GM19324 (cell line): ENCODE data around the gene KCNN3.

Source experiments
- ATAC-seq: cut with Tn5 transposase; IDR thresholded peaks from one replicate; pipeline ENCODE4 v1.9.1; 2021; ENCODE audit warnings: mild to moderate bottlenecking, moderate library complexity; ENCODE audit not compliant: unreplicated experiment, low FRiP score

Gene KCNN3

DNA sequence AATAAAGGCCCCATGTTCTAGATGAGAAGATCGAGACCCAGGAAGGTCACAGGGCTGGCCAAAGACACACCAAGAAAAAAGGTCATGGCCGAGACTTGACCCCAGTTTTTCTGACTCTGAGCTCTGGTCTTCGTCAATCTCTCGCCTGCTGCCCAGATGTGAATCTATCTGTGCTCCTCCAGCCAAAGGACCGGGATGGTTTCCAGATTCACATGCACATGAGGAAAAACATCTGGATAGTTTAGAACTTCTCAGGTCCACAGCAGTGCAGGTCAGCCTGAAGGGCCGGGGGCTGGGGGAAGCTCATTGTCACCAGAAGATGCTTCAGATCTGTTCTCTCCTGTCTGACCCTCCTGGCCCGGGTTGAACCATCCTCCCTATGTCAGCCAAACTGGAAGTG is 49.0 kb downstream of the KCNN3 start:
- no peak for ATAC-seq

DNA sequence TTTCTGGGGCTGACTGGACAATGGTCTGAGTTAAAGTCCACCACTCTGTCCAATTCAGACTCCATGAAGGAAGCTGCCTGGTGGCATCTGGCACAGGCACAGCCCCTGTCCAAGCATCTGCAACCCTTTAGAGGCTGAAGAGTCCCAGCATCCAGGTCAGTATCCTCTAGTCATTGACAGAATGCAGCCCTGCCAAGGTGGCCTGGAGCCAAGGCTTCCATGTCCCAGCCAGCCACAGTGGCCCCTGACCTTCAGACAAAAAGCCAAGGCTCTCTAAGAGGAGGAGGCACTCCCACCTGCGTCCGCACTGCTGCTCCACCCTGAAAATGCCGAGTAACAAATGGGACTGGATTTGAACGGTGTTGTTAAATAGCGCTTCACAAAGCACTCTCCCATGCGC is 49.4 kb downstream of the KCNN3 start:
- no peak for ATAC-seq

DNA sequence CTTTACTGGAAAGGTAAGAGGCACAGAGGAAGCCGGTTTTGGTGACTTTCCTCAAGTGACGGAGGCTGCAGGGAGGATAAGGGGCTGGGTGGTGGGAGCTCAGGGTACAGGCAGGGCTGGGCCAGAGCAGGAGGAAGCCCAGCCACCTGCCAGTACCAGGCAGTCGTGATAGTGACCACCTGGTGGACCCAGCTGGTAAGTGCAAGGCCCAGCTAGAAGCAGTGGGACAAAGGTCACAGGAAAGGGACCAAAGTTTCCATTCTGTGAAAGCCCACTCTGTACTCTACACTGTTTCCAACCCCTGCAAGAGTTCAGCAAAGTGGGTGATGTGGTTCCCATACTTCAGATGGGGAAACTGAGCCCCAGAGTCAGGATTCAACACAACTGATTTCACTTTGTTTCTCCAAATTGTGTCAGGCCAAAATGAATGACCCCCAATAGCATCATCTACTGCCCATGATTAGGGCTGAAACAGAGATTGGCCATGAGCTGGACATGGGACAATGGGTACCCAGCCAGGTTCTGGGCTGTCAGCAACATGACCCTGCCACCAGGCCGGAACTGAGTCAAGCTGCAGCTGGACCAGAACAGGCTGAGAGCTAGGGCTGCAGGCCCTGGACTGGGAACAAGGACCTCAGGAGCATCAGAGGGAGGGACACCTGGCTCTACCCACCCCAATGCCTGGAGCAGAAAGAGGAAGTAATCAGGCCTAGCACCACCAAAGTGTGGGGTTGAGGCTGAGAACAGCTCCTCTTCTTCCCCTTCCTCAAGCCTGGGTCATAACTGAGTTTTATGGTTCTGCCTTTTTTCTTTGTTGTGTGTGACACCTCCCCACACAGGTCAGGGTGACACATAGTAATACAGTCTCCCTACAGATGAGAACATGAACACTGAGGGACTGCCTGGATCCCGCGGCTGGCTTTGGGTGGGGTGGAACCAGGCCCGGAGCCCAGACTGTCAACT is 50.2 kb downstream of the KCNN3 start:
- no peak for ATAC-seq

DNA sequence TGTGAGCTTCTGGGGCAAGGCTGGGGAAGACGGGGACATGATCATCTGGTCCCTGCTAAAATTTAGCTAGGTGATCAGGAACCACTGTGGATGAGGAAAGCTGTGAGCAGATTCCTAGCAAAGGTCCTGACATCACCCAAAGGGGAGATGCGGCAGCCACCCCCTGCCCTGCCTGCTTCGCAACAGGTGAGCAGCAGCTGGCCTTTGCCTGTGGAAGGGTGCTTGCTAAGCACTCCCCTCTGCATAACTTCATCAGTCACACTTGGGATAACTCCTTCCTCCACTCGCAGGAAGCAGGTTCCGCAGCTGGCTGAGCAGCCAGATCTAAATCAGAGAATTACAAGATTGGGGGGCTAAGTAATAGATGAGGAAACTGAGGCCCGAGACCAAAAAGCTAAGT is 51.2 kb downstream of the KCNN3 start:
- ATAC-seq = no peak

DNA sequence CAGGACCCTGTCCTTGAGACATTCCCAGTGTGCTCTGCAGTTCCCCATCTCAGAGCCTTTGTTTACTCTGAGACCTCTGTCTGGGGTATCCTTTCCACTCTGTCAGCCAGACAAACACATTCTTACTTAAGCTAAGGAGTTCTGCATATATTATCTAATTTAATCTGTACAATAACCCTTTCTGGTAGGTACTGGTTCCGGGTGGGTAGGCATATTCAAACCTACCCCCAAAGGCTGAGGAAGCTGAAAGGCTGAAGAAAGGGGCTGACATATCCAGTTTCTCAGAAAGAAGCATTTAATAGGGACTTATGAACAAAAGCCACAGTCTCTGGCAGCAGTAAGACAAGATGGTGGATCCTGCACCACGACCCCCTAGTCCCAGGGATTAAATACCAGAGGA is 53.1 kb downstream of the KCNN3 start:
- ATAC-seq = no peak

DNA sequence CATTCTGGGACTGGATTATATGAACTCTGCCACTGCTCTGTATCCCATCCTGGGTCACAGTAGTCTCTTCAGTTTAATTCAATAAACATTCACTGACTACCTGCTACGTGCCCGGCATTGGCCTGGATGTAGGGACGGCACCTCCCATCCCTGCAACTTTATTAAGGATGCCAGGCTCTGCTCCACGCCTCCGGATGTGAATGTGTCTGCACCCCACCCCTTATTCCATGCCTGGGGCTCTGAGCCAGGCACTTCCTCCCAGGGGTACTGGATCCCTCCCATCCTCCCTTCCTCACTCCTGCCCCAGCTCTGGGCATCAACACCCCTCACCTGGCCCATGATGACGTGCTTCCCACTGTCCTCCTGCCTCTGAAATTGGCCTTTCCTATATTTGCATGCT is 53.7 kb downstream of the KCNN3 start:
- no peak for ATAC-seq

DNA sequence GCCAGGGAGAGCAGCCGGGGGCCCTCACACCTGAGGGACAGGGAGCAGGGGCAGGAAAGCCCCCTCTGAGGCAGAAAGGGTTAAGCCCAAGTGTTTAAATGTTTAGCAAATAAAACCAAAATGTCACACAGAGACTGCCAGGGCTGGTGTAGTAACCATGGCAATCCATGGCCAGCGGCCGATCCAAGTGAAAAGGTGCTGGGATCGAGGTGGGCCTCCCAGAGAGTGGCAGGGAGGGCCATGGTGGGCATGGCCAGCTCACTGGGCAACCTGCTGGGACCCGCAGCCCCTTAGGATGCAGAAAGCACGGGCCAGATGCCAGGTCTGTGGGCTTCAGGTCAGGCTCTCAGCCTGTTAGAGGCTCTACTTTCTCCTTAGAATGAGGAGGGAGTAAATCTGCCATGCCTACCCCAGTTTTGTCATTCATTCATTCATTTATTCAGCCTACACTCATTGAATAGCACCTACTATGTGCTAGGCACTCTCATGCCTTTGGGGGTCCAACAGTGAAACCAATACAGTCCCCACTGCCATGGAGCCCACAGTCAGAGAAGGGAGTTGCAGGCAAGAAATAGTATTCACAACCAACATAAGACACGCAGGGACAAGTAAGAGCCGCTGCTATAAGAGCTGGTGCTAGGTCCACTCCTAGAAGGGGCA is 56.1 kb downstream of the KCNN3 start:
- ATAC-seq = no peak

DNA sequence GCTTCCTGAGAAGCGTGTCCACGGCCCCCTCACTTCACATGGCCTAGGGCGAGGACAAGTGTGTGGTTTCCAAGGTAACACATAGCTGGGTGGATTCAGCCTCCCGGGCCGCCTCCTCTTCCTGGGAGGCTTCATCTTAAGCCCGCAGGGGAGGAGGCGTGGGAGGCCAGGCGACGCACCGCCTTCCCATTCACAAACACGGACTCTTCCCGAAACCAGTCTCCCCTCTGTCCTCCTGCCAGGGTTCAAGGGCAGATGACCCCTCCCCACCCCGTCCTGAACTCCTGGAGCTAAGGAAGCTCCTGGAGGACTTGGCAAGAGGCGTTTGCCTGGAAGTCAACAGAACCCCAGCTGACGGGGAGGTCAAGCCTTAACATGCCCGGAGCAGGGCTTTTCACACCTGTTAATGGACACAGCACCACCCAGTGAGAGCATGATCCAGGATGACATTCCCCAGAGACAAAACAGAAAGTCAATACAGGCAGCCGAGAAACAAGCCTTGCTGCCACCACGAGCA is 56.7 kb downstream of the KCNN3 start:
- ATAC-seq = no peak

DNA sequence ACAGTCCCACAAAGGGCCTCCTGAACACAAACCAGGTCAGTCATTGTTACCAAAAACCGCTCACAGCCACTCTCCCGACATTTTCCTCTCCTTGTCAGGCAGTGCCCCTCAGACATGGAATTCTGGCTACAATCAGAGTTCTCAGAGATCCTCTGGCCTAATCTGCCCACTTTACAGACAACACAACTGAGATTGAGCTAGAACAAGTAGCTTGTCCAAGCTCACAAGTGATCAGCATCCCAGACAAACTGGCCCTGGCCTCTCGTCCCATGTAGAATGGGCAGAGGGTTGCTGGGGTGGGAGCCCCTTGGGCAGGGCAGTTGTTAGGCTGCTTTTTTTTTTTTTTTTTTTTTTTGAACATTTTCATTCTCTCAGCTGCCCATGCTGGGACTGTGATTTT is 57.2 kb downstream of the KCNN3 start:
- no peak for ATAC-seq

DNA sequence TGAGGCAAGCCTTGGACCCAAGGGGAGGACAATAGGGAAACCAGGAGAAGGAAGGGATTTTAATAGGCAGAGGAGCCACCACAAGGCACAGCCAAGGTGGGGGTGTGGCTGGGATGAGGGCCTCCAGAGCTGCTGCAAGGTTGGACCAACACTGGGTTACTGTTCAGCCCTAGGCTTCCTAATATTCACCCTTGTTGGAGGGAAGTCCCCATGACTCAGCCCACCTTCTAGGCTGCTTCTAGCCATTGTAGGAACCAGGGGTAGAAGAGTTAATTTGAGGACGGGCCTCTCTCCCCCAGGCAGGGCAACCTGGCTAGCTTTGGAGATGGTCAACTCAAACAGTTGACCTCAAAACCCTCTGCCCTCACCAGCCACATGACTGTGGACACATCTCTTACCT is 59.5 kb downstream of the KCNN3 start:
- ATAC-seq = no peak

DNA sequence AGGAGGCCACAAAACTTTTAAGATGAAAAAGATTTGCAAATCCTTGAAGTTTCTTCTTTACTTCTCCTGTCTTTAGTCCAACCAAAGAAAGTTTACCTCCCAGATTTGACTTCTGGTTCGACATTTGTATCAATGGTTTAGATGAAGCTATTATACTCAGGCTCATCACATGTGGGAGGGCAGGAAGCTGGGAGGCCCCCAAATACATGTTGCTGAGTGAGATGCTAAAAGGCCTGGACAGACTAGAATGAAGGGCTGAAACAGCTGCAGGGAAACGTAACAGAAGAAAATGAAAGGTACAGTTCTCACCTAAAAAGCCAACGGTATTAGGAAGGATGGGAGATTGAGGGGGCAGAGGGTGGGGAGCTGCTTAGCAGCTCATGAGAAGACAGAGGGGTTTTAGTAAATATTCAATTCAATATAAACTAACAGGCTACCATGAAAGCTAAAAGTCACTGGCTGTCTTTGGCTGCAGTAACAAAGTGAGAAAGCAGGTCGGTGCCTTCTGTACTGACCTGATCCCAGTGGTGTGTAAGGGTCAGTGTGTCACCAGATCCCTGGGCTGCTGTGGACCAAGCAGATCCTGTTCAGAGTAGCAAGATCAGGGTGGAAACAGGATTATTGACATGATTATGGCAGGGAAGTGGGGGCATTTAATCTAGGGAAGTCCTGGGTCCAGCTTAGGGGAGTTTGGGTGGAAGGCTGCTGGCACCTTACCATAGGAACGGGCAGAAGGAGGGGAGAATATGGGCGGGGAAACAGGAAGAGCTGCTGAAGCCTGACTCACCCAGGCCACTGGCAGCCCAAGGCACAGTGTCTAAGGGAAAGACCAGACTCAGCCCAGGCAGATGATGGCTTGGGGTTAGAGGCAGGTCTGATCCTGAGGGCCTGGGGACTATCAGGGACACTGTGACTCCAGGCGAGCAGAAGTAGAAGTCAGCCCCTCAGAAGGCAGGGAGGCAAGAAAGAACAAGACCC is 60.4 kb downstream of the KCNN3 start:
- no peak for ATAC-seq

DNA sequence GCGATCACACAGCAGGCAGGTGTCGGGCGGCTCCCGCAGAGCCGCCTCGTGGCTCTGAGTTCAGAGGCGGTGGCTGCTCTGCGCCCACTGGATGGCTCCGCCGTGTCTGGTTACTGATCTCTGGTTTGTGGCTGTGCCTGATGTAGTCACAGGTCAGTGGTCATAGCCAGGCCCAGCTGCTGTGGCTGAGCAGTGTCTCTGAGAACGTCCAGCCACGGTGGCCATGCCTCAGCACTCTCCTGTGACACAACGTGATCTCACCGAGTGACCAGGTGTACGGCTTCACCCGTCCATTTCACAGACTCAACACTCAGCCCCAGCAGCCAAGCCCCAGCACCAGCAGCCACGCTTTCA is 61.2 kb downstream of the KCNN3 start:
- ATAC-seq = no peak

DNA sequence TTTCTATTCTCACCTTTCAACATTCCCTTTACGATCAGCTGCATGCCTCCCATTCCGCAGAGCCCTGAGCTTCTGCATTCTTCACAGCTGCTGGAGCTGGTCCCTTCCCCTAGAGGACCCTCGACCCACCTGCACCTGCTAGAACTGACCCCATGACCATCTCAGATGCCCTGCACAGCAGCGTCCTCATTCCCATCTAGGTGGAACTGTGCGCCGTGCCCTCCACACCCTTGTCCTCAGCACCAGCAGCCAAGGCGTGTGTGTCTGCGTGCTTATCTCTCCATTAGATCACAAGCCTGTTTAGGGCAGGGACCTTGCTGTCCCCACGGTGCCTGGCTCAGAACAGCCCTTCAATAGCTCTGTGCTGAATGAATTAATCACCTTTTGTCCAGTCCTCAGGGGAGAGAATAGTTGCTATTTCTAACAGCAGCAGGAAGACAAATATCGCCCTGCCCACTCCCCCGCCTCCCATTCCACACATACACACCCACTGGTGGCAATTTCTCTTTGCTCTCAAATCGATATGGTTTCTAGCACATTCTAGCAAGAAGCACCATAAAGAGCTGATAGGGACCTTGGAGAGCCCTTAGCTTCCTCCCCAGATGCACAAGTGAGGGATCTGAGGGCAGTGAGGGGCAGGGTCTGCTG is 61.7 kb downstream of the KCNN3 start:
- no peak for ATAC-seq

DNA sequence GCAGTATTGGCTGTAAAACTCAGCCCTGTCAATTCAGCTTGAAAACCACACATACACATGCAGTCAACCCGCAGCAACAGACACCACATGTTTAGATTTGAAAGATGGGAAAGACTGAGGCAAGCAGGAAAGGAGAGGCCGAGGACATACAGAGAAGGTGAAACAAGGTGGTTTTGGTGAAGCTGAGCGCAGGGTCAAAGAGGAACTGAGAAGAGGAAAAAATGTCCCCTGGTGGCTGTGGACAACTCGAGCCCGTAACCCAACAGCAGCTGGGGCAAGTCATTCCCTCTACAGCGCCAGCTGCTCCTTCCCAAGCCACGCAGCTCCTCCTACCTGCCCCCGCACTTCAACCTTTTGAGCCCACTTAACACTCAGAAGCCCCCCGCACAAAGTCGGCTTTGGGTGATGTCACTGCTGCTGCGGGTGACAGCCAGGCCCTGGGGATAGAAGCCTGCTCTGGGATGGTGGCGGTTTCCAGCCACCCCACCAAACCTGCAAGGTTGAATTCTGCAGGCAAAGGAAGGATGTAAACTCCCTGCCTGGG is 63.0 kb downstream of the KCNN3 start:
- ATAC-seq = no peak

DNA sequence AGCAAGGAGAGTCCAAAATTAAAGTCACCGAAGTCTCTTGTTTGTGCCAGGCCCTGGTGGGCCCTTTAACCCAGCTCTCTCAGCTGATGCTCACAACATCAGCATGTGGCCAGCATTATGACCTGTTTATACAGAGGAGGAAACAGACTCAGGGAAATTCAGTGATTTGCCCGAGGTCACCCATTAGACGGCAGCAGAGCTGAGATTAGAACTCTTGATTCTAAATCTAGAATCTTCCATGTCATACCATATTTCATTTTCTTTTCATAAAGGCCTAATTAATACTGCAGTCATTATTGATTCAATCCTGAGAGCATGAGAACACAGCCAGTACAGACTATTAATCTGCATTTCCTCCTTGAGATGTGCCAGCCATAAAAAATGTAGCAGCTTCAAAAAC is 63.7 kb downstream of the KCNN3 start:
- ATAC-seq = no peak

DNA sequence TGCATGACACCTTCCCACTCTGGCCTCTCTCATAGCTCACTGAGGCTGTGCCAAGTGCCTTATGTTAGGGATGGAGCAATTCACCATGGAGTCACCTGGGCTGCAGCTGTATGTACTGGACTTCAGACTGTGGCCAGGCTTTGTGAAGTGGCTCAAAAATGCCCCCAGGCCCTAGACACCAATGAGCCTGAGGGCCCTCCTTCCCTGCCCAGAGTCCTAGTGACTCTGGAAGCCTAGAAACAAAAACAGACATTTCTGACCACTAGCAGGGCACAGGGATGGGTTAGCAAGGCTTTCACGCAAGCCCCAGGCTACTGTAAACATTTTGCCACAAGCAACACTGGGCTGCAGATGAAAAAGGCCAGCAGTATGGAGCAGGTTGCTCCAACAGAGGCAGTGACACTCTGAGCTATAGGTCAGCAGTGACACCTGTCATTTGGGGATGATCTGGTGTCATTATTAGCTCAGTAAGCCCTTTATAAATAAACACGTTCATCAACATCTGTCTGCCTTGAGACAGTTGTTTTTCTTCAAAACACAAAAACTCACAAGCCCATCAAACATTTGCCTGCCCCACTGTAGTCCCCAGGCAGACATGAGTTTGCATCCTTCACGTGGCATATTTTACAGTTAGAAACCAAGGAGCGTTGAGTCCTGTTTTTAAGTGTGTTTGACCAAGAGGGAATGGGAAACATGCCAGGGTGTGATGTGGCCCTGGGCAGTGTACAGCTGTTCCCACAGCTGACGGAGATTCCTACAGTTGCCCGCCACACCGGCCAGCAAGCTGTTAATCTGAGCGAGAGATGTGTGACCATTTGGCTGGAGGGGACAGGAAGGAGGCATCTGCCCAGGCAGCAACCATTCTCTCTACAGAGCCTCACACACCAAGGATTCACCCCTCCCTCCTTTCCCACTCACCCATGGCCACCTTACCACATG is 66.8 kb downstream of the KCNN3 start:
- no peak for ATAC-seq

DNA sequence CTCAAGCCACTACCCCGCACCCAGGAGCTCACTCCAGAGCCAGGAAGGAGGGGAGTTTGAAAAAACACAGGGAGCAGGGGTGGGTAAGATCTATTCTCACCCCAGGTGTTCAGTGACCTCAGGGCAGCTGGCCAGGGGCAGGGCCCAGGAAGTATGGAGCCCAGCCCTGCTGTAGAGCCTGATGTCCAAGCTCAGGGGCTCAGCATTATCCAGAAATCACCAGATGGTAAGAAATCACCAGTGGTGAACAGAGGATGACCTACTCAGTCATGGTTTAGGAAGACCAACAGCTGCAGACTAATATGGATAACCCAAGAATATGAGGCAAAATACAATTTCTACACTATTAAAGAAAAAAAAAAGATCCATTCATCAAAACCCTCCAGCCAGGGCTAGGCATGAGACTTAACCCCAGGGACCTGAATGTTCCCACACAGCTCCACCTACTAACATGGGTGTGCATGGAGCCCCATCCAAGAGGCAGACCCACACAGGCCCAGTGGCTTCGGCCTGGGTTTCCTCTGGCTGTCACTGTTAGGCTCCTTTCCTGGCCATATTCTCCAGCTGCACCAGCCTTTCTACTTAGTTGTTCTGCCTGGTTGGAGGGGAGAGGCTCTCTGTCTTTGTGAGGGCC is 67.6 kb downstream of the KCNN3 start:
- ATAC-seq = no peak

DNA sequence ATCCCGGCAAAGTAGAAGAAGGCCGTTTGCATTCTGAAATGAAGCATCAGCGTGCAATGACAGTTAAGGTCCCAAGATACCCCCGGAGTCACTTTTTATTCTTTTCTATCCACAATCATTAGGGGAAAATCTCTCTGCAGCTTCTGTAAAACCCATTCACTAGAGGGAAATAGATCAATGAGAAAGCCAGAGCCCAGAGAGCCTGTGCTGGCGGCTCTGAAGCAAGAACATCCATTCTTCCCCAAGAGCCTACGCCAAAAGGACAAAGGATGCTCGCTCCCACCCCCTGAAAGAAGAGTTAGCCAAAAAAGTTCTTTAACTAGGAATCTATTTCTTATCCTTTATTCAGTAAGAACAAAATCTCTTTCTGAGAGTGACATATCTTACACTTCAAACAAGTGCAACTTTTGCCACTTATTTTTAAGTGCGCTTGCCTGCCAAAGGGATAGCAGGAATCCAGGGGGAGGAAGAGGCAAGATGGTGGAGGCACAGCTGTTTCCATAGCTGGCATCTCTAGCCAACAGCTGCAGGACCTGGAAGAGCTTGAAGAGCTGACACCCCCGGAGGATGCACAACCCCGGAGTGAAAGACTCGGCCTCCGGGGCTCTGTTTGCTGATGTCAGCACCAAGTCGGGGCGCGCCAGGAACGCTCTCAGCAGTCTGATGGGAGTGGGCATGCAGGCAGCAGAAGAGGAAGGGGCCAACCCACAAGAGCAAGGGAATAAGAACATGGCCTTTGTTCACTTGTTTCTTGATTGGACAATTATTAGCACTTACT is 68.7 kb downstream of the KCNN3 start:
- ATAC-seq = no peak
